ENCODE measurements around the gene VPS51. TPM values are rescaled to one million over a fixed set of nuclear protein-coding genes. Genes with fewer than 3 reads are reported as not detected.

The VPS51 gene
- total RNA-seq, 2 experiments from 2014 or later: 97.1 to 99.2 TPM

- peaks cover 30% of the 10 kb centered on the region for H3K4me1 Mint-ChIP-seq (ENCODE audit: low read depth)
- no peak overlapping the region for H3K27ac Mint-ChIP-seq
- ChIA-PET CTCF (interaction anchor here (0.6 to 1.8 kb wide), 4 partner anchors 33 to 230 kb away, joined by 3 to 7 read pairs (median 4); partner anchors contain the start of gene TM7SF2), POLR2A (no interaction called here)
- H3K36me3 Mint-ChIP-seq: peaks cover 61% of the 10 kb centered on the region
- peak; percentile 74 for DNase-seq
- no peaks in the 10 kb centered on the region for H3K27me3 Mint-ChIP-seq
- H3K9me3 Mint-ChIP-seq: no peaks in the 10 kb centered on the region
- H3K4me3 Mint-ChIP-seq: no peak overlapping the region
- intact Hi-C loops (cut with micrococcal nuclease): no loop called here
Observed at GRCh38 chr11:65078151-65078550, 17.9 kb upstream of the VPS51 start.

GRCh38 chr11:65078786-65079342 is 17.1 kb upstream of the VPS51 start:
- Mint-ChIP-seq H3K36me3 (peaks cover 68% of the 10 kb centered on the region), H3K27ac (no peak overlapping the region), H3K27me3 (no peaks in the 10 kb centered on the region), H3K4me3 (no peak overlapping the region), H3K9me3 (no peaks in the 10 kb centered on the region), H3K4me1 (ENCODE audit: low read depth) (peaks cover 30% of the 10 kb centered on the region)
- no peak for DNase-seq
- ChIA-PET POLR2A (interaction anchor here (1.2 kb wide), 1 partner anchor 38 kb away, joined by 3 read pairs; the partner anchor contains the start of gene SAC3D1), CTCF (interaction anchor here (0.6 to 1.8 kb wide), 4 partner anchors 32 to 231 kb away, joined by 3 to 7 read pairs (median 4); partner anchors contain the start of gene TM7SF2)
- intact Hi-C loops (cut with micrococcal nuclease): no loop called here

GRCh38 chr11:65083134-65083833 is 12.7 kb upstream of the VPS51 start:
- ChIA-PET POLR2A (interaction anchor here (0.5 to 3.5 kb wide), 9 partner anchors 9 to 248 kb away, joined by 3 to 17 read pairs (median 4); partner anchors contain the start of genes FAU, MRPL49, SAC3D1 and VPS51), CTCF (interaction anchor here (0.7 to 2.2 kb wide), 5 partner anchors 14 to 250 kb away, joined by 3 to 8 read pairs (median 3); partner anchors contain the start of gene ARL2)
- intact Hi-C loops (cut with micrococcal nuclease): loop anchor here (5.0 kb wide), 2 partner anchors 56 to 71 kb away; partner anchors contain the start of genes ARL2 and SNX15
- H3K36me3 Mint-ChIP-seq: peaks cover 57% of the 10 kb centered on the region
- peak; percentile 34 for DNase-seq
- peaks cover 43% of the 10 kb centered on the region for H3K4me1 Mint-ChIP-seq (ENCODE audit: low read depth)
- H3K27me3 Mint-ChIP-seq: no peaks in the 10 kb centered on the region
- peak overlapping the region; percentile 99 for H3K4me3 Mint-ChIP-seq
- H3K9me3 Mint-ChIP-seq: no peaks in the 10 kb centered on the region
- H3K27ac Mint-ChIP-seq: peak overlapping the region; percentile 96

GRCh38 chr11:65083834-65084597 is 12.0 kb upstream of the VPS51 start, which contains the start of the genes CDCA5 and ZFPL1:
Gene CDCA5 (minus strand): TSS chr11:65084040. CDS start chr11:65083978, 62 bp downstream.
Gene ZFPL1 (plus strand): TSS chr11:65084222. CDS start chr11:65084699, 477 bp downstream.
- DNase-seq: peak; percentile 97
- ChIA-PET CTCF (interaction anchor here (0.7 to 2.2 kb wide), 4 partner anchors 15 to 249 kb away, joined by 3 to 8 read pairs (median 5); partner anchors contain the start of gene ARL2), POLR2A (interaction anchor here (0.5 to 3.5 kb wide), 8 partner anchors 11 to 249 kb away, joined by 3 to 17 read pairs (median 3); partner anchors contain the start of genes FAU, MRPL49, SAC3D1 and VPS51)
- no peaks in the 10 kb centered on the region for H3K9me3 Mint-ChIP-seq
- peak within 1 kb of the TSS; percentile 99 for H3K4me3 Mint-ChIP-seq
- H3K4me1 Mint-ChIP-seq (ENCODE audit: low read depth): peaks cover 36% of the 10 kb centered on the region
- peak within 1 kb of the TSS; percentile 96 for H3K27ac Mint-ChIP-seq
- H3K27me3 Mint-ChIP-seq: no peaks in the 10 kb centered on the region
- intact Hi-C loops (cut with micrococcal nuclease): loop anchor here (1.0 to 5.0 kb wide), 7 partner anchors 12 to 72 kb away; partner anchors contain the start of genes ARL2, FAU, MRPL49 and SAC3D1
- H3K36me3 Mint-ChIP-seq: peaks cover 57% of the 10 kb centered on the region

- POLR2A ChIA-PET: interaction anchor here (1.2 kb wide), 1 partner anchor 12 kb away, joined by 3 read pairs; no protein-coding TSS in a partner anchor
- peaks cover 59% of the 10 kb centered on the region for H3K36me3 Mint-ChIP-seq
- H3K27me3 Mint-ChIP-seq: no peaks in the 10 kb centered on the region
- CTCF ChIA-PET: interaction anchor here (1.2 to 1.3 kb wide), 2 partner anchors 25 to 238 kb away, joined by 4 to 5 read pairs; no protein-coding TSS in a partner anchor
- peak overlapping the region; percentile 99 for H3K4me3 Mint-ChIP-seq
- H3K4me1 Mint-ChIP-seq (ENCODE audit: low read depth): peaks cover 33% of the 10 kb centered on the region
- H3K9me3 Mint-ChIP-seq: no peaks in the 10 kb centered on the region
- H3K27ac Mint-ChIP-seq: peak overlapping the region; percentile 96
- no peak for DNase-seq
- intact Hi-C loops (cut with micrococcal nuclease): loop anchor here (1.0 to 5.0 kb wide), 7 partner anchors 12 to 72 kb away; partner anchors contain the start of genes ARL2, FAU, MRPL49 and SAC3D1
Observed at GRCh38 chr11:65084598-65085375, 11.2 kb upstream of the VPS51 start.

DNA sequence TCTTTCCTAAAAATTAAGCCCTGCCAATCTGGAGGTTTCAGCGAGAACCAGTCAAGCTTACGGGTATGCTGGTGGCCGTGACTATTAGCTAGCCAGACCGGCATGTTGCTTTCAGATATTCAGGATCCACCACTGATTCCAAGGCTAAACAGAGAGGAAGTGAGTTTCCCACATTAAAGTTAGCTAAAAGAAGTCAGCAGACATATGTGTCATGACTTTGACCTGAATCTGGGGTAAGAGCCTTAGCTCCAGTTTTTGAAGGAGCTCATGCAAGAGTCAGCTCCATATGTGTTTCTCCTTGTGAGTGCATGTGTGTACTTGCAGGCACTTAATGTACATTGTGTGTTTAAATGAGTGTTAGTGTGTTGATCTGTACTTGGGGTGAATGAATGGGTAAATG is 10.6 kb upstream of the VPS51 start:
- H3K27me3 Mint-ChIP-seq: no peaks in the 10 kb centered on the region
- H3K4me1 Mint-ChIP-seq (ENCODE audit: low read depth): peaks cover 33% of the 10 kb centered on the region
- no peak for DNase-seq
- H3K9me3 Mint-ChIP-seq: no peaks in the 10 kb centered on the region
- POLR2A ChIA-PET: interaction anchor here (1.2 kb wide), 1 partner anchor 11 kb away, joined by 3 read pairs; no protein-coding TSS in a partner anchor
- peaks cover 54% of the 10 kb centered on the region for H3K36me3 Mint-ChIP-seq
- CTCF ChIA-PET: interaction anchor here (0.6 to 1.3 kb wide), 3 partner anchors 23 to 238 kb away, joined by 3 to 5 read pairs (median 4); no protein-coding TSS in a partner anchor
- intact Hi-C loops (cut with micrococcal nuclease): no loop called here
- H3K4me3 Mint-ChIP-seq: peak overlapping the region; percentile 99
- H3K27ac Mint-ChIP-seq: peak overlapping the region; percentile 96

- no peak overlapping the region for H3K4me3 Mint-ChIP-seq
- H3K27ac Mint-ChIP-seq: no peak overlapping the region
- intact Hi-C loops (cut with micrococcal nuclease): no loop called here
- DNase-seq: no peak
- CTCF ChIA-PET: no interaction called here
- POLR2A ChIA-PET: no interaction called here
- H3K4me1 Mint-ChIP-seq (ENCODE audit: low read depth): peaks cover 27% of the 10 kb centered on the region
- no peaks in the 10 kb centered on the region for H3K27me3 Mint-ChIP-seq
- H3K36me3 Mint-ChIP-seq: peaks cover 44% of the 10 kb centered on the region
- no peaks in the 10 kb centered on the region for H3K9me3 Mint-ChIP-seq
Observed at GRCh38 chr11:65086809-65087208, 9.2 kb upstream of the VPS51 start.

- CTCF ChIA-PET: no interaction called here
- no peak for DNase-seq
- H3K4me1 Mint-ChIP-seq (ENCODE audit: low read depth): peaks cover 24% of the 10 kb centered on the region
- intact Hi-C loops (cut with micrococcal nuclease): no loop called here
- H3K4me3 Mint-ChIP-seq: no peak overlapping the region
- H3K9me3 Mint-ChIP-seq: no peaks in the 10 kb centered on the region
- POLR2A ChIA-PET: no interaction called here
- no peaks in the 10 kb centered on the region for H3K27me3 Mint-ChIP-seq
- peaks cover 40% of the 10 kb centered on the region for H3K36me3 Mint-ChIP-seq
- no peak overlapping the region for H3K27ac Mint-ChIP-seq
Observed at GRCh38 chr11:65087216-65087615, 8.8 kb upstream of the VPS51 start.

GRCh38 chr11:65087827-65088226 is 8.2 kb upstream of the VPS51 start:
- POLR2A ChIA-PET: no interaction called here
- Mint-ChIP-seq H3K4me1 (ENCODE audit: low read depth) (peaks cover 19% of the 10 kb centered on the region), H3K4me3 (no peak overlapping the region), H3K27me3 (no peaks in the 10 kb centered on the region), H3K27ac (no peak overlapping the region), H3K9me3 (no peaks in the 10 kb centered on the region), H3K36me3 (peaks cover 36% of the 10 kb centered on the region)
- CTCF ChIA-PET: no interaction called here
- DNase-seq: no peak
- intact Hi-C loops (cut with micrococcal nuclease): no loop called here

DNA sequence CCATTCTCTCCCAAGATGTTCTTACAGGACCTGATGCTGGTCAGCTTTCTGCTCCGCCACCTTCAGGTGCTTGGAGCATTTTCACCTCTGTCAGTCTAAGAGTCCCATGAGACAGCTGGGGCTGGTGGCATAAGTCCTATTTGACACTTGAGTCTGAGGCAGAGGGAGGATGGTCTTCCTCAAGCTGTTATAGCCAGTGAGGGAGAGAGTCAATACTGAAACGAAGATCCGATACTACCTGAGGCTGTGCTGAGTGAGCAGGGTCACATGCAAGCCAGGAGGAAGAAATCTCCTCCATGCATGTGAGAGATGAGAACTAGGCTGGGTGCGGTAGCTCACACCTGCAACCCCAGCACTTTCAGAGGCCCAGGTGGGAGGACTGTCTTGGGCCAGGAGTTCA is 6.4 kb upstream of the VPS51 start:
- Mint-ChIP-seq H3K4me1 (ENCODE audit: low read depth) (peaks cover 13% of the 10 kb centered on the region), H3K36me3 (peaks cover 22% of the 10 kb centered on the region), H3K4me3 (no peak overlapping the region), H3K9me3 (no peaks in the 10 kb centered on the region), H3K27me3 (no peaks in the 10 kb centered on the region), H3K27ac (no peak overlapping the region)
- CTCF ChIA-PET: no interaction called here
- DNase-seq: no peak
- POLR2A ChIA-PET: no interaction called here
- intact Hi-C loops (cut with micrococcal nuclease): no loop called here

DNA sequence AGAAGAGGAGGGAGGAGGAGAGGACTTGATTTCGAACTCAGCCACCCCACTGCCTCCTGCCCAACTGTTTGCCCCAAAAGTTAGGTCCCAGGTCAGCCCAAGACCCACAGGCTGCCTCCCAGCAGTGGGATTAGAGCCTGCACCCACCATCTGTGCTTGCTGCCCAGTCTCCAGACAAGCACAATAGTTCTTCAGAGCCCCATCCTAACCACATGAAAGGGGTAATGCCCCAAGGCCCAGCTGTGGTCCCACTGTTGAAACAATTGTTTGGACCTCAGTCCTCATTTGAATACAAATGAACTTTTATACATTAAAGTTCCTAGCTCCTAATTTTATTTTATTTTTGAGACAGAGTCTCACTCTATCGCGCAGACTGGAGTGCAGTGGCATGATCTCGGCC is 5.4 kb upstream of the VPS51 start:
- no peaks in the 10 kb centered on the region for H3K9me3 Mint-ChIP-seq
- CTCF ChIA-PET: interaction anchor here (0.6 to 1.1 kb wide), 2 partner anchors 21 to 22 kb away, joined by 3 read pairs; partner anchors contain the start of gene TM7SF2
- H3K27ac Mint-ChIP-seq: no peak overlapping the region
- H3K27me3 Mint-ChIP-seq: no peaks in the 10 kb centered on the region
- no peak overlapping the region for H3K4me3 Mint-ChIP-seq
- intact Hi-C loops (cut with micrococcal nuclease): no loop called here
- POLR2A ChIA-PET: interaction anchor here (0.8 kb wide), 1 partner anchor 9 kb away, joined by 3 read pairs; no protein-coding TSS in a partner anchor
- H3K36me3 Mint-ChIP-seq: peaks cover 20% of the 10 kb centered on the region
- peaks cover 5% of the 10 kb centered on the region for H3K4me1 Mint-ChIP-seq (ENCODE audit: low read depth)
- DNase-seq: no peak
